Parathyroid adenoma (tissue), 2 donors: Measurements from ENCODE around the gene KLHL29.

ENCODE experiments used
- H2AFZ ChIP-seq: fragments of 300-600 bp; sonication (generic); one replicate; pipeline ENCODE4 v1.7.0; 2017; ENCODE audit warnings: antibody characterized with exemption, mild to moderate bottlenecking
- H3K27ac ChIP-seq: fragments of 300-600 bp; sonication (generic); one replicate; pipeline ENCODE4 v1.7.0; 2017
- H3K27me3 ChIP-seq: fragments of 300-600 bp; sonication (generic); one replicate; pipeline ENCODE4 v1.7.0; 2017; ENCODE audit warnings: low read length; ENCODE audit not compliant: control insufficient read depth, insufficient read depth
- H3K36me3 ChIP-seq: fragments of 300-600 bp; sonication (generic); one replicate; pipeline ENCODE4 v1.7.0; 2017; ENCODE audit warnings: low read length; ENCODE audit not compliant: control insufficient read depth, insufficient read depth
- H3K4me1 ChIP-seq: fragments of 300-600 bp; sonication (generic); one replicate; pipeline ENCODE4 v1.7.0; 2017; ENCODE audit warnings: control low read depth
- H3K4me2 ChIP-seq: fragments of 300-600 bp; sonication (generic); one replicate; pipeline ENCODE4 v1.7.0; 2017; ENCODE audit warnings: low read length
- H3K4me3 ChIP-seq: fragments of 300-600 bp; sonication (generic); one replicate; pipeline ENCODE4 v1.7.0; 2017; ENCODE audit warnings: low read depth, low read length
- H3K79me2 ChIP-seq: fragments of 300-600 bp; sonication (generic); one replicate; pipeline ENCODE4 v1.7.0; 2017; ENCODE audit warnings: control low read depth
- H3K9ac ChIP-seq: fragments of 300-600 bp; sonication (generic); one replicate; pipeline ENCODE4 v1.7.0; 2017; ENCODE audit warnings: mild to moderate bottlenecking
- H3K9me3 ChIP-seq: fragments of 300-600 bp; sonication (generic); one replicate; pipeline ENCODE4 v1.7.0; 2017; ENCODE audit warnings: low read length; ENCODE audit not compliant: control insufficient read depth
- CTCF ChIP-seq: fragments of 300-600 bp; sonication (generic); IDR thresholded peaks from one replicate; pipeline ENCODE4 v1.7.0; 2017; ENCODE audit warnings: antibody characterized with exemption, mild to moderate bottlenecking
- donor health status: primary hyperparathyroidism.

KLHL29 gene

GRCh38 chr2:23700627-23701026 lies 315.6 kb downstream of the KLHL29 start:
- H3K79me2 ChIP-seq: no peaks in the 10 kb centered on the region
- no peak for TF ChIP-seq CTCF
- H3K9me3 ChIP-seq: no peaks in the 10 kb centered on the region
- H3K4me3 ChIP-seq: no peak overlapping the region
- no peak overlapping the region for H3K27ac ChIP-seq
- H2AFZ ChIP-seq: no peak overlapping the region
- no peak overlapping the region for H3K4me2 ChIP-seq
- no peaks in the 10 kb centered on the region for H3K36me3 ChIP-seq
- no peaks in the 10 kb centered on the region for H3K4me1 ChIP-seq
- H3K27me3 ChIP-seq: no peaks in the 10 kb centered on the region
- H3K9ac ChIP-seq: no peak overlapping the region

GRCh38 chr2:23703037-23703582 lies 318.1 kb downstream of the KLHL29 start:
- Histone ChIP-seq H3K79me2 (no peaks in the 10 kb centered on the region), H3K9ac (no peak overlapping the region), H3K27ac (no peak overlapping the region), H3K4me3 (no peak overlapping the region), H3K4me2 (no peak overlapping the region), H2AFZ (no peak overlapping the region), H3K36me3 (no peaks in the 10 kb centered on the region), H3K9me3 (no peaks in the 10 kb centered on the region), H3K4me1 (no peaks in the 10 kb centered on the region), H3K27me3 (no peaks in the 10 kb centered on the region)
- TF ChIP-seq CTCF: no peak

GRCh38 chr2:23703583-23704385 lies 318.8 kb downstream of the KLHL29 start:
- Histone ChIP-seq H3K27me3 (no peaks in the 10 kb centered on the region), H3K4me2 (no peak overlapping the region), H3K27ac (no peak overlapping the region), H3K79me2 (no peaks in the 10 kb centered on the region), H3K4me3 (no peak overlapping the region), H3K9ac (no peak overlapping the region), H3K4me1 (no peaks in the 10 kb centered on the region), H3K9me3 (no peaks in the 10 kb centered on the region), H2AFZ (no peak overlapping the region), H3K36me3 (no peaks in the 10 kb centered on the region)
- TF ChIP-seq CTCF: no peak

- H3K4me3 ChIP-seq: no peak overlapping the region
- H3K4me1 ChIP-seq: no peaks in the 10 kb centered on the region
- no peaks in the 10 kb centered on the region for H3K36me3 ChIP-seq
- no peak overlapping the region for H3K9ac ChIP-seq
- H3K27ac ChIP-seq: no peak overlapping the region
- no peak for TF ChIP-seq CTCF
- H3K27me3 ChIP-seq: no peaks in the 10 kb centered on the region
- H2AFZ ChIP-seq: no peak overlapping the region
- no peak overlapping the region for H3K4me2 ChIP-seq
- no peaks in the 10 kb centered on the region for H3K9me3 ChIP-seq
- H3K79me2 ChIP-seq: no peaks in the 10 kb centered on the region
Measured at GRCh38 chr2:23705771-23706612, 321.0 kb downstream of the KLHL29 start.
